IPS DF 4.7 (cell line): Measurements from ENCODE around the gene SLC44A3.

Source experiments
- DNase-seq: peaks from one replicate; pipeline ENCODE4 v3.0.0-alpha.2; 2013; ENCODE audit warnings: low spot score; ENCODE audit errors: extremely low read depth

The SLC44A3 gene

DNA sequence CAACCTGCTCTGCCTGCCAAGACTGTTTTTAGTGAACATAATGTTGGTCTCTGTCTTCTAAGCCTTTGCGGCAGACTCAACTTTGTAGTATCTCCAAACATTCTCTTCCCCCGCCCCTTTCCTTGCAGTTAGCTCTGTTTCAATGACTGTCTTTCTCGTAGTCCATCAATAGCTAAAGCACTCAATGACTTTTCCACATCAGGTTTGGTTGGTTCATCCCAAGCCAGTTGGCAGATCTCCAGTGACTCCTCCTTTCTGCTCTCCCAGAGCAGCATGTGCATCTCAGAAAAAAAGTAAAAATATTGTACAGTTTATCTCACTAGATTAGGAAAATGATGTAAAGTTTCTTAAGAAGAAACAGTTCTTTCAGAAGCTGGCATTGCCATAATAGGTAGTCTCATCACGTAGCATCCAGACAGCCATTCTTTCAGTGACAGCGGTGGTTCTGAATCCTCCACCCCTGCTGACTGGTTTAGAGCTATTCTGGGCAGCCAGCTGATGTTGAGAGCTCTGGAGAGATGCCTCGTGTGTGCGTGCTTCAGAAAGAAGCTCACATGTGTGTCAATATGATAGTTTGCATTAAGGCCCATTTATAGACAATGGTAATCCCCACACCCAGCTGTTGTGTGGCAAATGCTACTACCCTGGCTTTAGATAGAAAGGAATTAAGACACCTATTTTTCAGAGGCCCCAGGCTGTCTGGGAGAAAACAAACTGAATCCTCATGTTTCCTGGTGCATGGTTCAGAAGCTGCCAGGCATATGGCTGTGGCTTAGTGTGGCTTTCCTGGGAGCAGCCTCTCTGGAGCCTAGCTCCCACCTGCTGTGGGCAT, 53.6 kb downstream of the SLC44A3 start:
- no peak for DNase-seq

GRCh38 chr1:94874423-94874822, 54.3 kb downstream of the SLC44A3 start:
- DNase-seq, result no peak

DNA sequence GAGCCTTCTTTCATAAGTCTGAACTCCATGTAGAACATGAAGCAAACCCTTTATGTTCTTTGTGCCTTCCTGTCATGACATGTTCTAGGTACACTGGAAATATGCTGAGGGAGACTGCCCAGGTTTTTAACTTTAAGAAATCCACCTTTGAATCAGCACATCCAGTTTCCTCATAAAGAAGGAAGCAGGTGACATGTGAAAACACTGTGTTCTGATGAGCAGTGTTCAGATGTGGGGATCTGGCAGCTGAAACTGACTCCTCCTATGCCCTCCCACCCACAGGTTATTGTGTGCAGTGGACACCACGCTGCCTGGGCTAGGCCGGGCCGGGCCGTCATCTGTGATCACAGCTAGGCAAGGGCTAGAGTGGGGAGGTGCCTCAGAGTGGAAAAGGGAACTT, 55.6 kb downstream of the SLC44A3 start:
- no peak for DNase-seq

DNA sequence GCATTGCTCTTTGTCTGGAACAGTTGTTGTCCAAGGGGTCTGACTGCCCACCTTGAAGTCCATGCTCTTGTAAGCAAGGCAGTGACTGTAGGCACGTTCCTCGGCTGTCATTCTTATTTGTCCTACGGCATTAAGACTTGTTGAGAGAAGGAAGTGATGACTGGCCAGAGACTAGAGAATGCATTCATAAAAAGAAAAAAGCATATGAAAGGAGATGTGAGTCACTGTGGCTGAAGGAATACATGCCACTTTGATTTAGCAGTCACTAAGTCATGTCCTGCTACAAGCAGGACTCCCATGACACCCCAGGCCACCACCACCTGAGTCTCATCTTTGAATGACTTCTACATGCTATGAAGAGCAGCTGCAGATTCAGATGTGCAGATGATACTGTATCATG, 56.2 kb downstream of the SLC44A3 start:
- DNase-seq, result no peak

DNA sequence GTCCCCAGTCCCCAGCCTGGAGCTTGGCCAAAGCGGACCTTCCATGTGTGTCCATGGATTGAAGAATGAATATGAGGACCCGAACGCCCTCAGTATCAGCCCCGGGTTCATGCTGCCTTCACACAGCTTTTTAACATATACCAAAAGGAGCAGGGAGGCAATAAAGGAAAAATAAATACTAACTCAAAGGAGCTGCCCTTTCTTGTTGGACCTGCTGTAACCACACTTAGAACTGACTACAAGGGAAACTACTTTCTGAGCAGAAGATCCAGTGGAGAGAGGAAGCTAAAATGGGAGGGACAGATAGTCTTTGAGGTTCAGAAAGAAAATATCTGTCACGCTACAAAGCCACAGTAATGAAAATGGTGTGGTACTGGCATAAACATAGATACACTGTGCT, 58.2 kb downstream of the SLC44A3 start:
- DNase-seq, result no peak

DNA sequence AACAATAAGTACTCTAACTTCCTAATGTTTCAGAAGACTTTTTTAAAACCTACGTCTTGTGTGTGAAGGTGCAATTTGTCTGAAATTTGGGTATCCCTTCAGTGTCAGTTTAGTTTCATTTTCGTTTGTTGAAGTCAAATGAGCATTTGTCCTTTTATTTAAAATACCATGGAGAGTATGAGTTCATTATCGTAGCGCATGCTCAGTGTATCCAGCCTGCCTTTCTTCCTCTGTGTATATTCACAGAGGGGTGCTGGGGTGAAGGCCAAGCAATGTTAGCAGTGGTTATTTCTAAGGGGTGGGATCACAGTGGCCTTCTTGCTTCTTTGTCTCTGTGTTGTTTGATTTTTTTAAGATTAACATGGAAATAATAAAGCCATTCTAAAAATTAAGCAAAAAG, 63.5 kb downstream of the SLC44A3 start:
- no peak for DNase-seq

GRCh38 chr1:94884106-94884505, 63.9 kb downstream of the SLC44A3 start:
- DNase-seq, result no peak

DNA sequence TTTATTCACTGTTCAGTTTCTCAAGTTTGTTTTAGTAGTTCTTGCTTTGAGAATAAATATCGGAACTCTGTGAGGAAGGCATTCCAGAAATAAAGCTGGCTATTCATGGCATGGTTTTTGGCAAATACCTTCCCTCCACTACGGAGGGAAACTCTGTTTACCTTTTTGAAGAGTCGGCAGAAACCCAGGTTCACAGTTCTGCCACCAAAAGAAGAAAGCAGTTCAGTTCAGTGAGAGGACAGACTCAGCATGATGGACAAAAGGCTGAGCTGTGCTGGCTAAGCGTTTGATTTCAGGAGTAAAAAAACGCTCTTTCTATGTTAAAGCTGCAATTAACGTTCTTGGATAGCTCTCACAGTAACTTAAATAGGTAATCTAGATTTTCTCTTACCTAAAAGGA, 64.3 kb downstream of the SLC44A3 start:
- no peak for DNase-seq

- DNase-seq, result no peak
Measured at GRCh38 chr1:94886361-94886760, 66.2 kb downstream of the SLC44A3 start.

- no peak for DNase-seq
Measured at GRCh38 chr1:94887106-94887505, 66.9 kb downstream of the SLC44A3 start.

DNA sequence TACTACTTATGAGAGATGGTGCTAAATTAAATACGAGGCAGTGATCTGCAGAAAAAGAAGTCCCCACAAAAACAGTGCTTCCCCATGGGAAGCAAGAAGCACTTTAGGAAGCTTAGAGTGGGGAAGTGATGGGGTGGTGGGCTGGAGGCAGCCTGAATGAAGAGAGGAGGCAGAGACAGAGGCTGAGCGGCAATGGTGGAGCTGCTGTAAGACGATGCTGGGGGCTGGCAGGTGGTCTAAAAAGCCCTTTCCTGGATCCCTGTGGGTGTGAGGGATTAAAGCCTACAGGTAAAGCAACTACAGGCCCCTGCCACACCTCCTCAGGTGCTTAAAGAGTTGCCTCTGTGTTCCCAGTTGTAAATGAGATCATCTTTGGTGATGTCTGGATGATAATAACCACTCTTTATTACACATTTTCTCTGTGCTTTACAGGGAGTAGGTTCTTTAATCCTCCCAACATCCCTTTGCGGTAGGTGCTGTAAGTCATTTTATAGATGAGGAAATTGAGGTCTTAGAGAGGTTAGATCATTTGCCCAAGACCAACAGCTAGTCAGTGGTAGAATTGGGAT, 67.5 kb downstream of the SLC44A3 start:
- DNase-seq, result no peak

DNA sequence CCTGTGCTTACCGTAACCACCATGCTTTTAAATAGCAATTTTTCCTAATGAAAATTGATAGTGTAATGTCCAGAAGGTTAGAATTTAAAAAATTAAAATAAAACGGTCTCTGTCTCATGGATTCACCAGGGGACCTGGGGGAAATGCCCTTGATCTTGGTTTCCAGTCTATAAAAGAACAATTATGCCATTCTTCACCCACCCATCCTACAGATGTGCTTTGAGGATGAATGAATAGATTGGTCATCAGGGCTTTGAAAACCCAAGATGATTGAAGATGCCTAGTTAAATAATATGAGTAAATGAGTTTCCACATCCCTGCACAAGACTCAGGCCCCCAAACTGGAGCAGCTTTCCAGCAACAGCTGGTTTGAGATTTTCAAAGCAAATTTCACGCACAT, 68.0 kb downstream of the SLC44A3 start:
- no peak for DNase-seq

GRCh38 chr1:94892604-94893254, 72.6 kb downstream of the SLC44A3 start:
- DNase-seq, result no peak

DNA sequence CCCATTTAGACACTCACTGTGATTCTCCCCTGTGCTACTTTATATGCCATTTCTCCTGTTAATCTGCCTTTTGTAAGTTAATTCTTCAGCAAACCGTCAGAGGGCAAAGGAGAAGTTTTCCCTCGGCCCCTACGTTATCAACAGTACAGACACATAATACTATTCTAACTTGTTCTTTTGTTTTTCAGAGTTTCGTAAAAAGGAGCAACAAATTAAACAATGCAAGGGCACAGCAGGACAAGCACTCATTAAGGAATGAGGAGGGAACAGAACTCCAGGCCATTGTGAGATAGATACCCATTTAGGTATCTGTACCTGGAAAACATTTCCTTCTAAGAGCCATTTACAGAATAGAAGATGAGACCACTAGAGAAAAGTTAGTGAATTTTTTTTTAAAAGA, 74.5 kb downstream of the SLC44A3 start:
- DNase-seq, result no peak

DNA sequence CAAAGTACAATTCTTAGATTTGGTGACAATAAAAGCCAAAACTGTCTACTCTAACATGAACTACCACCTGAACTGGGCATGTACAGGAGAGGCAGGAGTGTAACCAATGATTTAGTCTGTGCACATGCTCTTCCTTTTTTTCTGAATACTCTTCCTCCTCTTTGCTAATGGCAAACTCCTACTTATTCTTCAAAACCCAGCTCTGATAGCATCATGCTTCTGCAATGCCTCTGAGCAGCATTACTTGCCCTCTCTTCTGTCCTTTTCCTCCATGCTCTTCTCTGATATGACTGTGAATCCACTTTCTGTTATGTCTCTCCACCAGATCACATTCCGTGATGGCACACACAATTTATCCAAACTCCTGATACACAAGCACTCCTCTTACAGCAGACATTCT, 75.4 kb downstream of the SLC44A3 start:
- DNase-seq, result no peak

DNA sequence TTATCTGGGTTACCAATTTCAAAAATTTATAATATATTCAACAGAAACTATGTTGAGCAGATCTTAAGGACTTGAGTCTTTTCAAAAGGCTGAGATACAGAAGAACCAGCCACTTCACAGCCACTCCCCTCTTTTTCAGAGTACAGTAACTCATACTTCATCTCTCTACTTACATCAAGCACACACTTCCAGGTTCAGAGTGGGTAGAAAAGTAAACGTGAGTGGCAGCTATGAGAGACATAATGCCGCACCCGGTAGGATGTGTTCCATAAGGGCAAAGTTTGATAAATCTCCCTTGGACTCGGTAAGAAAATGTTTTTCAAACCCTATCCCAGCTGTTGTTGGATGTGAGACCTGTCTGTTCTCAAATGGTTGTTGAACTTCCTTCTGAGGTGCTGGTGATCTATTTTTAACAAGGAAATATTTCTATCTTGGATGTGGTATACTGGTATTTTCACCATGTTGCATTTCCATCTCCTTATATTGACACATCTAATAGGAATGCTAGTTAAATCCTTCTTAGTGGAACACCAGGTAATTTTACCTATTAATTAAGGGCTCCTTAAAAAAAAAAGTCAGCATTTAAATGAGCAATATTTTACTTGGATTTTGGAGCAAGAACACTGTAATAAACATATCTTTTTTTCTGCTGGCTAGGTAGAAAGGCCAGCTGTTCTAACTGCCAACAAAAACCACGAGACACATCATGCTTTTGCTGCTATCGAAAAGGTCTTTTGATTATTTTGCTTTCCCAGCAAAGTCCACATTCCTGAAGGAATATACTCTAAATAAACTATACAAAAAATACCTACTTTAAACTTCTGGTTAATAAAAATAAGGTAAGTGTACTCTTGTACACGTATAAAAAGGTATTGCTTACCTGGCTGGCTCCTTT, 78.6 kb downstream of the SLC44A3 start:
- DNase-seq, result no peak

DNA sequence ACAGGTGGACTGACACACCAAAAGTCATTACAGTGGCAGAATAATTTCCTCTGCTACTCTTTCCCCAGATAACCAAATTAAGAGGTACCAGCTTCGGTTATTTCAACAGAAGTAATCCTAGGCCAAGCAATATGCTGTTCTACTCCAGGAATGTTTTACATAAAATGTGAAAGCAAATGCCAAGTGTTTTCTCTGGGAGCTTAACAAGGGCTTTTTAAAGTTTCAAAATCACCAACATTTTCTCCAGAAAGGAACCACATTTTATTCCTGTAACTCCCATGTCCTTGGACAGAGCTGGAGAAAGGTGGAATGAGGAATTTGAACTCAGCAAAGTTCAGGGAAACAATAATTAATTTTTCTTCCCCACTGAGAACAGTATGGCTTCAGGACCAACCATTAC, 79.6 kb downstream of the SLC44A3 start:
- no peak for DNase-seq

GRCh38 chr1:94901841-94902240, 81.7 kb downstream of the SLC44A3 start:
- DNase-seq, result no peak

DNA sequence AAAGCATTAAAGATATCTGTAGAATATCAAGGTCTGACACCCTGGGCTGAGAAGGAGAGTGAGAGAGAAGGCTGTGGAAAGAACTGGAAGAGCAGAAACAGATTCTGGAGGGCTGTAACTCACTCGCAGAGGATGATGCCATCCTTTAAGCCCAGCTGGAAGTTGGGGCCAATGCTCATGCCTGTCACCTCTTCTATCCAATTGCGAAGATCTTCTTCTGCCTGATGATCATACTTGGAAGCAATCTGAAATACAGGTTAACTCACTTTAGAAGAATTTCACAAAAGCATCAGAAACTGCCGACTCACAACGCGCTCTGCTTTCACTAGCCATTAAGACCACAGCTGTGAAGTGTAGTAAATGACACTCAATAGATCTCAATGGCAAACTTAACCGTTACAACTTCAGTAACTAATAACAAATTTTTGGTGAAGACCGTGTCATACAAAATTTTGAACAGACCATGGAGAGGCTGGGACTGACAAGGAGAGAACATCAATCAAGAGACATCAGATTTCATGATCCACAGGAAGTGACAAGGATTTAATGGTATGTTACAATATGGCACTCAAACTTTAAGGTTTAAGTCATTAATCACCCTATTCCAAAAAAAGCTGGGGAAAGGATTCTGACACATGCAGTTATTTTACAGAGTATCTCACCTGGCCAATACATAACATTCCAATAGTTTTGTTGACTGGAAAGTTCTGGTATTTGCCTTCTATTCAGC, 83.3 kb downstream of the SLC44A3 start:
- DNase-seq, result no peak

GRCh38 chr1:94905207-94905606, 85.0 kb downstream of the SLC44A3 start:
- DNase-seq, result no peak

- no peak for DNase-seq
Measured at GRCh38 chr1:94906382-94906781, 86.2 kb downstream of the SLC44A3 start.
